Astrocyte (in vitro differentiated cells and primary cell): Measurements from ENCODE around the gene CACNA2D1.

Source experiments
- CTCF ChIP-seq: IDR thresholded peaks from 2 replicates; pipeline ENCODE4 v1.5.1; 2011; ENCODE audit warnings: low read depth, mild to moderate bottlenecking, inconsistent platforms, low read length, moderate library complexity; ENCODE audit not compliant: insufficient read depth
- EZH2 ChIP-seq: IDR thresholded peaks from 2 replicates; pipeline ENCODE4 v1.6.1; 2012; ENCODE audit warnings: mild to moderate bottlenecking, low read length, inconsistent platforms; ENCODE audit not compliant: insufficient read depth

DNA sequence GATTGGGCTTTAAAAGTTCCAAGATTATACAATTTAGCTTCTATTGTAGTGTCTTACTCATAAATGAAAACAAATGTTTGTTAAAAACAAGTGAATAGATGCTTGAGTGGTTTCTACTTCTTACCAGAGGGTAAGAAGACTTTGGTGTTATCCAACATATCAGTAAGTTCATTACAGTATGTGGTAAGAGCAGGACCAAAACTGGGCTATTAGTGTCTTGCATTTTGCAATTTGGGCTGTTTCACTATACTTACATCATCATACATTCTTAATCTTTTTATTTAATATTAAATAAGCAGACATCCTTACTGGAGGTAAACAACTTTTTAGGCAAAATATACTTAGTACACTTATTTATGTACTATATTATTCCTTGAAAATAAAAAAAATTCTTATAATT lies 425.4 kb downstream of the CACNA2D1 start:
- TF ChIP-seq CTCF (no peak), EZH2 (no peak)
